Adipocyte (in vitro differentiated cells): ENCODE results near the gene PRR3.
"Not testable (repeated sequence)": the region's sequence is repeated elsewhere in the genome, so short reads cannot be mapped to it uniquely, and the experiment has no call there.

Experiments
- DNase-seq: peaks from one replicate; pipeline ENCODE4 v3.0.0-alpha.2; 2015; ENCODE audit warnings: low read depth
- H3K27me3 ChIP-seq: replicated peaks from 2 replicates; pipeline ENCODE4 v1.7.0; 2013; ENCODE audit warnings: mild to moderate bottlenecking, low read length, moderate library complexity; ENCODE audit not compliant: control insufficient read depth, insufficient read depth
- H3K36me3 ChIP-seq: 2 replicates; pipeline ENCODE4 v1.7.0; 2013; ENCODE audit warnings: low read length, mild to moderate bottlenecking, moderate library complexity; ENCODE audit not compliant: control insufficient read depth, insufficient read depth, severe bottlenecking
- H3K4me1 ChIP-seq: 2 replicates; pipeline ENCODE4 v1.7.0; 2013; ENCODE audit warnings: mild to moderate bottlenecking, low read length, moderate library complexity; ENCODE audit not compliant: control insufficient read depth, insufficient read depth
- H3K4me3 ChIP-seq: 2 replicates; pipeline ENCODE4 v1.7.0; 2013; ENCODE audit warnings: mild to moderate bottlenecking, low read length, moderate library complexity
- H3K9ac ChIP-seq: 2 replicates; pipeline ENCODE4 v1.7.0; 2013; ENCODE audit warnings: mild to moderate bottlenecking, low read length, moderate library complexity
- H3K9me3 ChIP-seq: 2 replicates; pipeline ENCODE4 v1.7.0; 2013; ENCODE audit warnings: mild to moderate bottlenecking, low read length, moderate library complexity; ENCODE audit not compliant: control insufficient read depth

PRR3 gene

GRCh38 chr6:30517767-30518504, 39.2 kb upstream of the PRR3 start:
- DNase-seq, H3K9ac ChIP-seq, H3K4me3 ChIP-seq, H3K27me3 ChIP-seq, H3K4me1 ChIP-seq, H3K36me3 ChIP-seq, H3K9me3 ChIP-seq: not testable (repeated sequence)

- H3K9ac ChIP-seq, H3K27me3 ChIP-seq, H3K4me3 ChIP-seq, H3K9me3 ChIP-seq, H3K4me1 ChIP-seq, DNase-seq, H3K36me3 ChIP-seq: not testable (repeated sequence)
Measured at GRCh38 chr6:30518505-30519145, 38.5 kb upstream of the PRR3 start.

- no peak overlapping the region for H3K9ac ChIP-seq
- no peak overlapping the region for H3K4me3 ChIP-seq
- no peaks in the 10 kb centered on the region for H3K27me3 ChIP-seq
- H3K36me3 ChIP-seq, result no peaks in the 10 kb centered on the region
- H3K9me3 ChIP-seq, result no peaks in the 10 kb centered on the region
- no peak for DNase-seq
- H3K4me1 ChIP-seq, result peaks cover 3% of the 10 kb centered on the region
Measured at GRCh38 chr6:30520522-30520921, 36.6 kb upstream of the PRR3 start.

GRCh38 chr6:30521082-30521481, 36.0 kb upstream of the PRR3 start:
- not testable (repeated sequence) for H3K4me3 ChIP-seq, H3K36me3 ChIP-seq, H3K9me3 ChIP-seq, H3K27me3 ChIP-seq, H3K9ac ChIP-seq, H3K4me1 ChIP-seq
- peak; percentile 42 for DNase-seq

- H3K4me3 ChIP-seq, H3K9me3 ChIP-seq, H3K9ac ChIP-seq, H3K27me3 ChIP-seq, DNase-seq, H3K36me3 ChIP-seq, H3K4me1 ChIP-seq: not testable (repeated sequence)
Measured at GRCh38 chr6:30521952-30522351, 35.1 kb upstream of the PRR3 start.

- H3K27me3 ChIP-seq, H3K9ac ChIP-seq, H3K36me3 ChIP-seq, H3K4me3 ChIP-seq, H3K9me3 ChIP-seq, DNase-seq: not testable (repeated sequence)
- H3K4me1 ChIP-seq, result peaks cover 26% of the 10 kb centered on the region
Measured at GRCh38 chr6:30526444-30526843, 30.7 kb upstream of the PRR3 start.

- peaks cover 29% of the 10 kb centered on the region for H3K4me1 ChIP-seq
- H3K9me3 ChIP-seq, DNase-seq, H3K36me3 ChIP-seq, H3K27me3 ChIP-seq, H3K9ac ChIP-seq, H3K4me3 ChIP-seq: not testable (repeated sequence)
Measured at GRCh38 chr6:30529349-30529875, 27.7 kb upstream of the PRR3 start.

GRCh38 chr6:30530014-30530413, 27.1 kb upstream of the PRR3 start:
- H3K27me3 ChIP-seq, result no peaks in the 10 kb centered on the region
- H3K4me1 ChIP-seq, result peaks cover 29% of the 10 kb centered on the region
- H3K9ac ChIP-seq, result no peak overlapping the region
- no peaks in the 10 kb centered on the region for H3K9me3 ChIP-seq
- H3K4me3 ChIP-seq, result no peak overlapping the region
- H3K36me3 ChIP-seq, result no peaks in the 10 kb centered on the region
- no peak for DNase-seq

- no peaks in the 10 kb centered on the region for H3K9me3 ChIP-seq
- H3K4me3 ChIP-seq, result no peak overlapping the region
- H3K27me3 ChIP-seq, result no peaks in the 10 kb centered on the region
- DNase-seq, result no peak
- H3K9ac ChIP-seq, result no peak overlapping the region
- peaks cover 20% of the 10 kb centered on the region for H3K4me1 ChIP-seq
- H3K36me3 ChIP-seq, result no peaks in the 10 kb centered on the region
Measured at GRCh38 chr6:30533460-30534294, 23.4 kb upstream of the PRR3 start.

GRCh38 chr6:30537931-30538330, 19.2 kb upstream of the PRR3 start:
- Histone ChIP-seq H3K4me1 (no peaks in the 10 kb centered on the region), H3K4me3 (no peak overlapping the region), H3K27me3 (no peaks in the 10 kb centered on the region), H3K9ac (no peak overlapping the region), H3K9me3 (no peaks in the 10 kb centered on the region), H3K36me3 (no peaks in the 10 kb centered on the region)
- no peak for DNase-seq
